Spleen (tissue), 7 donors: ENCODE results near the gene DOCK2.

Experiments
- POLR2A ChIP-seq, 3 donors: fragments of 450-650 bp; IDR thresholded peaks; one replicate each; pipeline ENCODE4 v1.5.1; 2017; ENCODE audit warnings: antibody characterized with exemption in 3 of 3, mild to moderate bottlenecking in 1 of 3
- POLR2AphosphoS5 ChIP-seq, 3 donors: sonication (generic); formaldehyde crosslinking; IDR thresholded peaks; one replicate each; pipeline ENCODE4 v1.5.1; 2017; ENCODE audit warnings: antibody characterized with exemption in 3 of 3
- TF ChIP-seq, protein P1 (sequence below), 11 experiments: fragments of 200-600 bp in 7 of 11; fragments of 450-650 bp in 4 of 11; sonication (generic) in 4 of 11; IDR thresholded peaks in 8 of 11; conservative IDR thresholded peaks in 3 of 11; 1 replicate in 7 of 11; 2 replicates in 4 of 11; pipeline versions ENCODE4 v1.4.0 to v1.8.0; 2016 to 2021; ENCODE audit warnings: antibody characterized with exemption in 11 of 11, inconsistent platforms in 4 of 11, mild to moderate bottlenecking in 1 of 11
- donor health status: DM: no; HTN: no; CAD: no; lungs with moderate emphysema.
- donor health status: DM: no; HTN: no; CAD: no.
- donor health status: DM: no; HTN: no; CAD: no.

DNA sequence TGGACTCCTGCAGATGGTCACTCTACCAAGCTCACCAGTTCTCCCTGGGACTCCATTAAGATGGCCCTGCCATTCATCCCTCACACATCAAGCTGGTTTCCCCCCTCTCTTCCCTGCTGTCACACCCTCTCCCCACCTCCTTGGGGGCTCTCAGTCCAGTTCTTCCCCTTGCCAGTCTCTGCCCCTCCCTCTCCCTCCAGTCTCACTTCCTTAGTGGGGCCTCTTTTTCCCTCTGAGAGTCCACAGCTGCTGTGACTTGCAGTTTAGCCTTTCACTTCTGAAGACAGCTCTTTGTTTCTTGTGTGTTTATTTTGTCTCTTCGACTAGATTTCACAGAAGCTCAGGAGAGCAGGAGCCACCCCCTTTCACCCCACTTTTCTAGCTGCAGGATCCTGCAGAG, 10.5 kb downstream of the DOCK2 start:
- TF ChIP-seq, protein P1, sequence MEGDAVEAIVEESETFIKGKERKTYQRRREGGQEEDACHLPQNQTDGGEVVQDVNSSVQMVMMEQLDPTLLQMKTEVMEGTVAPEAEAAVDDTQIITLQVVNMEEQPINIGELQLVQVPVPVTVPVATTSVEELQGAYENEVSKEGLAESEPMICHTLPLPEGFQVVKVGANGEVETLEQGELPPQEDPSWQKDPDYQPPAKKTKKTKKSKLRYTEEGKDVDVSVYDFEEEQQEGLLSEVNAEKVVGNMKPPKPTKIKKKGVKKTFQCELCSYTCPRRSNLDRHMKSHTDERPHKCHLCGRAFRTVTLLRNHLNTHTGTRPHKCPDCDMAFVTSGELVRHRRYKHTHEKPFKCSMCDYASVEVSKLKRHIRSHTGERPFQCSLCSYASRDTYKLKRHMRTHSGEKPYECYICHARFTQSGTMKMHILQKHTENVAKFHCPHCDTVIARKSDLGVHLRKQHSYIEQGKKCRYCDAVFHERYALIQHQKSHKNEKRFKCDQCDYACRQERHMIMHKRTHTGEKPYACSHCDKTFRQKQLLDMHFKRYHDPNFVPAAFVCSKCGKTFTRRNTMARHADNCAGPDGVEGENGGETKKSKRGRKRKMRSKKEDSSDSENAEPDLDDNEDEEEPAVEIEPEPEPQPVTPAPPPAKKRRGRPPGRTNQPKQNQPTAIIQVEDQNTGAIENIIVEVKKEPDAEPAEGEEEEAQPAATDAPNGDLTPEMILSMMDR (IDR thresholded peaks at IDR 0.05 in 8 of 11, conservative IDR thresholded peaks at IDR 0.05 in 3 of 11), result no peak
- TF ChIP-seq POLR2A (IDR thresholded peaks at IDR 0.05), result no peak
- TF ChIP-seq POLR2AphosphoS5 (IDR thresholded peaks at IDR 0.05), result peak in 1 of 3 donors; percentile 48
